DOHH2 (cell line): ENCODE results near the gene METTL23.

Experiments used
- H3F3A ChIP-seq: fragments of 200-600 bp; sonication (generic), shearing (Covaris generic); 2 replicates; pipeline ENCODE4 v1.6.0; 2016; ENCODE audit warnings: antibody characterized with exemption, mild to moderate bottlenecking; ENCODE audit not compliant: control insufficient read depth, insufficient read depth
- H3K27ac ChIP-seq: fragments of 200-600 bp; sonication (generic); 2 replicates; pipeline ENCODE4 v1.5.1; 2014; ENCODE audit warnings: low read depth, mild to moderate bottlenecking, low read length, moderate library complexity
- H3K27me3 ChIP-seq: fragments of 200-600 bp; sonication (generic); 2 replicates; pipeline ENCODE4 v1.6.1; 2014; ENCODE audit warnings: mild to moderate bottlenecking, low read length, mixed read lengths; ENCODE audit not compliant: control insufficient read depth
- H3K36me3 ChIP-seq: fragments of 200-600 bp; sonication (generic); 2 replicates; pipeline ENCODE4 v1.6.1; 2014; ENCODE audit warnings: mild to moderate bottlenecking, low read length, moderate library complexity, mixed read lengths; ENCODE audit not compliant: control insufficient read depth
- H3K4me1 ChIP-seq: fragments of 200-600 bp; sonication (generic); 2 replicates; pipeline ENCODE4 v1.6.1; 2014; ENCODE audit warnings: mild to moderate bottlenecking, low read length, mixed read lengths; ENCODE audit not compliant: control insufficient read depth
- H3K4me2 ChIP-seq: fragments of 200-600 bp; sonication (generic); 2 replicates; pipeline ENCODE4 v1.6.0; 2014; ENCODE audit warnings: mild to moderate bottlenecking, low read length, moderate library complexity
- H3K4me3 ChIP-seq: fragments of 200-600 bp; sonication (generic); 2 replicates; pipeline ENCODE4 v1.5.1; 2014; ENCODE audit warnings: mild to moderate bottlenecking, low read length, mixed read lengths
- H3K79me2 ChIP-seq: fragments of 200-600 bp; sonication (generic); 2 replicates; pipeline ENCODE4 v1.6.1; 2014; ENCODE audit warnings: mild to moderate bottlenecking, low read length, mixed read lengths; ENCODE audit not compliant: control insufficient read depth
- H3K9me2 ChIP-seq: fragments of 200-600 bp; sonication (generic); replicated peaks from 2 replicates; pipeline ENCODE4 v1.6.1; 2014; ENCODE audit warnings: mild to moderate bottlenecking, low read length, mixed read lengths; ENCODE audit not compliant: control insufficient read depth
- H3K9me3 ChIP-seq: fragments of 200-600 bp; sonication (generic); 2 replicates; pipeline ENCODE4 v1.6.1; 2014; ENCODE audit warnings: antibody characterized with exemption, low read length, mixed read lengths; ENCODE audit not compliant: control insufficient read depth, insufficient read depth
- H4K20me1 ChIP-seq: fragments of 200-600 bp; sonication (generic); 2 replicates; pipeline ENCODE4 v1.6.0; 2014; ENCODE audit warnings: low read depth, mild to moderate bottlenecking, antibody characterized with exemption, low read length, moderate library complexity; ENCODE audit not compliant: control insufficient read depth, insufficient read depth
- EZH2phosphoT487 ChIP-seq: fragments of 200-600 bp; sonication (generic); IDR thresholded peaks from 2 replicates; pipeline ENCODE4 v1.6.1; 2017; ENCODE audit warnings: borderline replicate concordance, mild to moderate bottlenecking, antibody characterized with exemption, low read length, moderate library complexity, mixed read lengths
- TF ChIP-seq, protein P1 (sequence below): fragments of 200-600 bp; sonication (generic); IDR thresholded peaks from one replicate; pipeline ENCODE4 v1.5.1; 2014; ENCODE audit warnings: antibody characterized with exemption, mild to moderate bottlenecking, low read depth, low read length; ENCODE audit not compliant: poor library complexity, severe bottlenecking

METTL23 gene

GRCh38 chr17:76690596-76691280, 35.9 kb upstream of the METTL23 start:
- TF ChIP-seq, protein P1, sequence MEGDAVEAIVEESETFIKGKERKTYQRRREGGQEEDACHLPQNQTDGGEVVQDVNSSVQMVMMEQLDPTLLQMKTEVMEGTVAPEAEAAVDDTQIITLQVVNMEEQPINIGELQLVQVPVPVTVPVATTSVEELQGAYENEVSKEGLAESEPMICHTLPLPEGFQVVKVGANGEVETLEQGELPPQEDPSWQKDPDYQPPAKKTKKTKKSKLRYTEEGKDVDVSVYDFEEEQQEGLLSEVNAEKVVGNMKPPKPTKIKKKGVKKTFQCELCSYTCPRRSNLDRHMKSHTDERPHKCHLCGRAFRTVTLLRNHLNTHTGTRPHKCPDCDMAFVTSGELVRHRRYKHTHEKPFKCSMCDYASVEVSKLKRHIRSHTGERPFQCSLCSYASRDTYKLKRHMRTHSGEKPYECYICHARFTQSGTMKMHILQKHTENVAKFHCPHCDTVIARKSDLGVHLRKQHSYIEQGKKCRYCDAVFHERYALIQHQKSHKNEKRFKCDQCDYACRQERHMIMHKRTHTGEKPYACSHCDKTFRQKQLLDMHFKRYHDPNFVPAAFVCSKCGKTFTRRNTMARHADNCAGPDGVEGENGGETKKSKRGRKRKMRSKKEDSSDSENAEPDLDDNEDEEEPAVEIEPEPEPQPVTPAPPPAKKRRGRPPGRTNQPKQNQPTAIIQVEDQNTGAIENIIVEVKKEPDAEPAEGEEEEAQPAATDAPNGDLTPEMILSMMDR = no peak
- TF ChIP-seq EZH2phosphoT487 = no peak
- peaks cover 14% of the 10 kb centered on the region for H3K27me3 ChIP-seq

DNA sequence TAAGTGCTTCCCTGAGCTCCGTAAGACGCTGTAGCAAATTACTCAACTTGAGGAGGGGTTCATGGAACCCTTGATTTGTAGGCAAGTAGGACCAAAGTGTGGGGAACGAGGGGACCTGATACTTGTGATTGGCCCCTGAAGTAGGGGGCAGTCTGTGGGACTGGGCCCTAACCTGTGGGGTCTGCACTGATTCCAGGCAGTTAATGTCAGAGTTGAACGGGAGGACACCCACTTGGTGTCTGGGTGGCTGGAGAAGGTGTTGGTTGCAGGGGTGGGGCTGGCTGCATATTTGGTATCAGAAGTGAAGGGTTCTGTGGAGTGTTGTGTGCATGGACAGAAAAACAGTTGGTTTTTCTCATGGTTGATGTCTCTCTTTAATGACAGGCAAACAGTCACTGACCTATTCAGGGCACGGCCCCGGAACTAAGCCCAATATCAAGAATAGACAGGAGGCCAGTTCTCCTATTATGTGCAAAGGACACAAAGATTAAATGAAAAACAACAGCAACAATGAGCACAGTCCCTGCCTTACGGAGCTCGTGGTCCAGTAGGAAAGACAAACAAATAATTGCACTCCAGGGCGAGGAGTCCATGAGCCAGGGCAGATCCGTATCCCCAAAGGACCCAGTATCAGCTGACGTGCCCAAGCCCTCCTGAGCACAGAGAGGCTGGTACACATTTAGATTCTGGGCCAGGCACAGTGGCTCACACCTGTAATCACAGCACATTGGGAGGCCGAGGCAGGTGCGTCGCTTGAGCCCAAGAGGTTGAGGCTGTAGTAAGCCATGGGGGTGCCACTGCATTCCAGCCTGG, 35.1 kb upstream of the METTL23 start:
- Histone ChIP-seq H3K36me3 (no peaks in the 10 kb centered on the region), H3K27me3 (peaks cover 19% of the 10 kb centered on the region), H3K27ac (no peak overlapping the region), H3K4me2 (no peak overlapping the region), H3K9me2 (no peaks in the 10 kb centered on the region), H3K4me3 (no peak overlapping the region), H3F3A (no peaks in the 10 kb centered on the region), H3K4me1 (no peaks in the 10 kb centered on the region), H3K79me2 (no peaks in the 10 kb centered on the region), H3K9me3 (no peaks in the 10 kb centered on the region), H4K20me1 (no peaks in the 10 kb centered on the region)
- TF ChIP-seq, protein P1 = no peak
- TF ChIP-seq EZH2phosphoT487 = no peak

More at GRCh38 chr17:76690596-76691280, 35.9 kb upstream of the METTL23 start:
- Histone ChIP-seq H4K20me1 (no peaks in the 10 kb centered on the region), H3K9me3 (no peaks in the 10 kb centered on the region), H3K4me2 (no peak overlapping the region), H3K9me2 (no peaks in the 10 kb centered on the region), H3K27ac (no peak overlapping the region), H3K4me3 (no peak overlapping the region), H3K79me2 (no peaks in the 10 kb centered on the region), H3K4me1 (no peaks in the 10 kb centered on the region), H3F3A (no peaks in the 10 kb centered on the region), H3K36me3 (no peaks in the 10 kb centered on the region)

DNA sequence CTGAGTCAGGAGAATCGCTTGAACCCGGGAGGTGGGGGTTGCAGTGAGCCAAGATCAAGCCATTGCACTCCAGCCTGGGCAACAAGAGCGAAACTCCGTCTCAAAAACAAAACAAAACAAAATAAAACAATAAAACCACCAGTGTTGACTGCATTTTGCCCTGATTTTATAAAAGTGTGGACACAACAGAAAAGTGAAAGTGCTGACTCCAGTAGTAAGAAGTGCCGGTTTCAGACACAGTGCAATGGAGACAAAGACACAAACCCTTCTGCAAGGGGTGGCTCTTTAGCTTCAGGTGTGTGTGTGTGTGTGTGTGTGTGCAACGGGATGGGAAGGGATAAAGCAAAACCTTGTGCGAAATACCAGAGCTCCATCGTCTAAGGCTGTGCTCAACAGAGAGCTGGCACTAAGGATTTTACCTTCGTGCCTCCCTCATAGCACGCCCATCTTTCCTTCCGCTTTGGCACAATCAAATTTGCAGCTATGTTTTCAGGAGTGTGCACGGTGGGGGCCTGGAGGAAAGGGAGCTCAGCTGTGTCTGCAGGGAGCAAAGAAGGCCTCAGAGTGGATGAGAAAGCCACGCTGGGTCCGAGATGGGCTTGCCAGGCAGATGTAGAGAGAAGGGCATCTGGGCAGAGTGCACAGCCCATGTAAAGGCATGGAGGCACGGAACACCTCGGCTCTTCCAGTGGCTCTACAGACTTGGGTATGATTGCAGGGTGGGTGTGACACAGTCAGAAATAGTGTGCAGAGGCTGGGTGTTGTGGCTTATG, 31.4 kb upstream of the METTL23 start:
- no peak overlapping the region for H3K4me3 ChIP-seq
- no peak overlapping the region for H3K4me2 ChIP-seq
- no peaks in the 10 kb centered on the region for H3F3A ChIP-seq
- no peaks in the 10 kb centered on the region for H3K9me2 ChIP-seq
- no peak overlapping the region for H3K27ac ChIP-seq
- no peak for TF ChIP-seq EZH2phosphoT487
- TF ChIP-seq, protein P1 = no peak
- no peaks in the 10 kb centered on the region for H3K79me2 ChIP-seq
- H3K27me3 ChIP-seq = peaks cover 42% of the 10 kb centered on the region
- H3K4me1 ChIP-seq = no peaks in the 10 kb centered on the region
- no peaks in the 10 kb centered on the region for H4K20me1 ChIP-seq
- H3K36me3 ChIP-seq = no peaks in the 10 kb centered on the region
- H3K9me3 ChIP-seq = no peaks in the 10 kb centered on the region
